ENCODE results near the gene CABLES1.

DNA sequence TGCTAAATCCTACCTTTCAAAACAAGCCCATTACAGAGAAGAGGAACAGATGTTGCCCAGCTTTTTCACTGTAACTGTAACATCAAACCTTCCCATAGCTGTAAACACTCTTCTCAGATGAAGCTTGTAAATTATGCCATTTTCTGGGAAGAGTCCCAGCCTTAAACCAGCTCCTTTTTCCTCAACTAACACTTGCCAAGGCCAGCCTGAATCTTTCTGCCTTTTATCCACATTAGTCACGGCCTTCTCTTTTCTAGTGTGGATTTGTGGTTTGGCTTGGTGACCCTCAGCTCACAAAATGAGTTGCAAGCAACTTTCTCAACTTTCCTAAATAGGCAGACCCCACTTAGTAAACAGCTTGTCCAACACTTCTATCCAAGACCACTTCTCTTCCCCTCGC is 90.2 kb downstream of the CABLES1 start:
- TF ChIP-seq SIN3A (conservative IDR thresholded peaks at IDR 0.05 in 1 of 2, IDR thresholded peaks at IDR 0.05 in 1 of 2; ENCODE audit: low read depth in 1 of 2, low read length in 2 of 2): no peak
- no peak for TF ChIP-seq EP300 (IDR thresholded peaks at IDR 0.05; ENCODE audit: borderline replicate concordance in 1 of 2, low read depth in 2 of 2, low read length in 2 of 2)
- no peak for TF ChIP-seq POLR2A (IDR thresholded peaks at IDR 0.05; ENCODE audit: control extremely low read depth in 1 of 2, low read depth in 2 of 2, low read length in 2 of 2)
- TF ChIP-seq, protein P1, sequence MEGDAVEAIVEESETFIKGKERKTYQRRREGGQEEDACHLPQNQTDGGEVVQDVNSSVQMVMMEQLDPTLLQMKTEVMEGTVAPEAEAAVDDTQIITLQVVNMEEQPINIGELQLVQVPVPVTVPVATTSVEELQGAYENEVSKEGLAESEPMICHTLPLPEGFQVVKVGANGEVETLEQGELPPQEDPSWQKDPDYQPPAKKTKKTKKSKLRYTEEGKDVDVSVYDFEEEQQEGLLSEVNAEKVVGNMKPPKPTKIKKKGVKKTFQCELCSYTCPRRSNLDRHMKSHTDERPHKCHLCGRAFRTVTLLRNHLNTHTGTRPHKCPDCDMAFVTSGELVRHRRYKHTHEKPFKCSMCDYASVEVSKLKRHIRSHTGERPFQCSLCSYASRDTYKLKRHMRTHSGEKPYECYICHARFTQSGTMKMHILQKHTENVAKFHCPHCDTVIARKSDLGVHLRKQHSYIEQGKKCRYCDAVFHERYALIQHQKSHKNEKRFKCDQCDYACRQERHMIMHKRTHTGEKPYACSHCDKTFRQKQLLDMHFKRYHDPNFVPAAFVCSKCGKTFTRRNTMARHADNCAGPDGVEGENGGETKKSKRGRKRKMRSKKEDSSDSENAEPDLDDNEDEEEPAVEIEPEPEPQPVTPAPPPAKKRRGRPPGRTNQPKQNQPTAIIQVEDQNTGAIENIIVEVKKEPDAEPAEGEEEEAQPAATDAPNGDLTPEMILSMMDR (IDR thresholded peaks at IDR 0.05; ENCODE audit: control extremely low read depth in 1 of 3, insufficient read depth in 1 of 3, low read depth in 1 of 3, low read length in 3 of 3): no peak
- no peak for TF ChIP-seq TAF1 (IDR thresholded peaks at IDR 0.05; ENCODE audit: low read depth, low read length)
- TF ChIP-seq, protein P2, sequence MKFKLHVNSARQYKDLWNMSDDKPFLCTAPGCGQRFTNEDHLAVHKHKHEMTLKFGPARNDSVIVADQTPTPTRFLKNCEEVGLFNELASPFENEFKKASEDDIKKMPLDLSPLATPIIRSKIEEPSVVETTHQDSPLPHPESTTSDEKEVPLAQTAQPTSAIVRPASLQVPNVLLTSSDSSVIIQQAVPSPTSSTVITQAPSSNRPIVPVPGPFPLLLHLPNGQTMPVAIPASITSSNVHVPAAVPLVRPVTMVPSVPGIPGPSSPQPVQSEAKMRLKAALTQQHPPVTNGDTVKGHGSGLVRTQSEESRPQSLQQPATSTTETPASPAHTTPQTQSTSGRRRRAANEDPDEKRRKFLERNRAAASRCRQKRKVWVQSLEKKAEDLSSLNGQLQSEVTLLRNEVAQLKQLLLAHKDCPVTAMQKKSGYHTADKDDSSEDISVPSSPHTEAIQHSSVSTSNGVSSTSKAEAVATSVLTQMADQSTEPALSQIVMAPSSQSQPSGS (IDR thresholded peaks at IDR 0.05; ENCODE audit: low read length): no peak
- TF ChIP-seq EZH2 (IDR thresholded peaks at IDR 0.05; ENCODE audit: low read depth, low read length, severe bottlenecking): no peak
- no peak for TF ChIP-seq MAFK (IDR thresholded peaks at IDR 0.05; ENCODE audit: low read depth, low read length)
- no peak for TF ChIP-seq CEBPB (IDR thresholded peaks at IDR 0.05; ENCODE audit: low read depth, low read length)
- no peak for TF ChIP-seq CREB1 (IDR thresholded peaks at IDR 0.05)
- TF ChIP-seq, protein P3, sequence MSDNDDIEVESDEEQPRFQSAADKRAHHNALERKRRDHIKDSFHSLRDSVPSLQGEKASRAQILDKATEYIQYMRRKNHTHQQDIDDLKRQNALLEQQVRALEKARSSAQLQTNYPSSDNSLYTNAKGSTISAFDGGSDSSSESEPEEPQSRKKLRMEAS (IDR thresholded peaks at IDR 0.05): no peak
- TF ChIP-seq HDAC6 (IDR thresholded peaks at IDR 0.05; ENCODE audit: low read depth, low read length): no peak
- no peak for TF ChIP-seq SIRT6 (IDR thresholded peaks at IDR 0.05; ENCODE audit: low read length)
